NCI-H2029 treated with DMSO at 0.1 percent for 48 hours (cell line): ENCODE measurements around the gene LYZL2.
"Not testable (repeated sequence)": the region's sequence is repeated elsewhere in the genome, so short reads cannot be mapped to it uniquely, and the experiment has no call there.

Experiments used
- DNase-seq: peaks from one replicate; lab custom pipeline; 2025; lab: John Stamatoyannopoulos, UW

Gene LYZL2

DNA sequence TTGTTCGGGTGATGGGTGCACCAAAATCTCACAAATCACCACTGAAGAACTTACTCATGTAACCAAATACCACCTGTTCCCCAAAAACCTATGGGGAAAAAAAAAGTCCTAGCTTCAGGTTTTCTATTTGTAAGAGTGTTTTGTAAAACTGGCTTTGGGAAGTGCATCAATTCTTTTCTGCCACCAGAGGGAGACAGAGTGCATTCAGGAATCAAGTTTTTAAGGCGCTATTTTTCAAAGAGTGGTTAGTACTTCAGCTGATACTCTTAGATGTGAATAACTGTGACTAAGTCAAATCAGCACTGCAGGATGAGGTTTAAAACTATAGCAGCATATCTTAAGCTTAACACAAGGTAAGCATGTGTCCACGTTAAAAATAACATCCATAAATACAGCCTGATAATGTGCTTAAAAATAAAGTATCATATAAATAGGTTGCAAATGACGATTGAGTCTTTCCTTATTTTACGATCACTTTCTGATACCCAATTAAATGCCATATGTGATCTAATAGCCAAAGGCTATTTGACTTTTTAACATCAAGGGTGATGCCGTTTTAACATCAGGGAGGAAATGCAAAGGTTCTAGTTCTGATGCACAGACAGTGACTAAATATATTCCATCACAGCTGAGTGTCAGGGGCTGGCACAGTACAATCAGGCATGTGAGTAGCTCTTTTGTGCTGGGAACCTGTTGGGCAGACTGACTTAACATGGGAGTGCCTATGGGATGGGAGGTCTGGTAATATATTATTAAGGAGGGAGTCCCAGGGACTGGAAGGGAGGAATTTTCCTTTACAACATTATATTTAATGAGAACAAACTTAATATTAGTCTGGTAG lies 10.6 kb upstream of the LYZL2 start:
- peak; percentile 12 for DNase-seq

GRCh38 chr10:30637881-30638467 lies 8.4 kb upstream of the LYZL2 start:
- no peak for DNase-seq

DNA sequence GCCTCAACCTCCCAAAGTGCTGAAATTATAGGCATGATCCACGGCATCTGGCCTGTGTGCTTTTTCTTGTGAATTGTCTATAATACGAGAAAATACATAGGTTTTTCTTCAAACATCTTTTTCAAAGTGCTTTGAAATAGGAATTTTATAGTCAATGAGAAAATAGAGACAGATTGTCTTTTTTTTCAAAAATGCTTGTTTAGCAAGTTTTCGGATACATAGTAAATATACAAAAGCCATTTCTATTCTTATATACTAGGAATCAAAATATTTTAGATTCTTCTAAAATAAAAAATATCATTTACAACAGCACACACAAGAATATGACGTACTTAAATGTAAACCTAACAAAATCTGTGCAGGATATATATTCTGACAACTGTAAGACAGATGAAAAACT lies 1.6 kb upstream of the LYZL2 start:
- no peak for DNase-seq

DNA sequence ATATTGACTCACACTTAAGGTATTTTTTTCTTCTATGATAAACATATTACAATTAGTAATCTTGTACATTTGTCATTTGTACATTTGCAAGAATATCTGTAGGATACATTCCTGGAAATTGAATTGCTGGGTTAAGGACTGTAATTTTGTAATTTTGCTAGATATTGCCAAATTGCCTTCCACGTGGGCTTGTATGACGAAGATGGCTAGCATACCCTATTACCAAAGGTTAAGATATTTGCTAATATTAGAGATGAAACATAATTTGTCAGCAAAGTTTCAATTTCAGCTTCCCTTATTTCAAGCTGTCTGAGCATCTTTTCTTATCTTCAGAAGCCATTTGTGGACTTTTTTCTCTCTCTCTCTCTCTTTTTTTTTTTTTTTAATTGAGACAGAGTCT lies 1.0 kb upstream of the LYZL2 start:
- DNase-seq, result no peak

GRCh38 chr10:30628576-30628975 lies 977 bp downstream of the LYZL2 start:
- DNase-seq, result not testable (repeated sequence)

GRCh38 chr10:30626837-30627236 lies 2.7 kb downstream of the LYZL2 start:
- not testable (repeated sequence) for DNase-seq

DNA sequence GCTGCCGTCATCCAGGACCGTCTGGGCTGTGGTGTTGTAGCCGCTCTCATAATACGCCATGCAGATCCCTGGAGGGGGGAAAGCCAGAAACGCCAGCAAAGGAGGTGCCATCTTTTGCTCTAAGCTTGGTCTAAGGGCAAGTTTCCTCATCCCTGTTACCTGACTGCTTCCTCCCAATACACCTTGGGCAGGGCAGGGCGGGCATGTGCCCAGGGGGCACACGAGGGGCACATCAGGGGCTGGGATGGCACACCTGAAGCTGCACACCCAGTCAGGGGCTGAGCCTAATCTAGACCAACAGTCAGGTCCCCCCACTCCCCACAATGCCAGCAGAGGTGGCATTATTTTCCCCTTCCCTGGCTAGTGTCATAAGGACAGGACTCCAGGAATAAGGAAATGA lies 3.4 kb downstream of the LYZL2 start:
- not testable (repeated sequence) for DNase-seq

DNA sequence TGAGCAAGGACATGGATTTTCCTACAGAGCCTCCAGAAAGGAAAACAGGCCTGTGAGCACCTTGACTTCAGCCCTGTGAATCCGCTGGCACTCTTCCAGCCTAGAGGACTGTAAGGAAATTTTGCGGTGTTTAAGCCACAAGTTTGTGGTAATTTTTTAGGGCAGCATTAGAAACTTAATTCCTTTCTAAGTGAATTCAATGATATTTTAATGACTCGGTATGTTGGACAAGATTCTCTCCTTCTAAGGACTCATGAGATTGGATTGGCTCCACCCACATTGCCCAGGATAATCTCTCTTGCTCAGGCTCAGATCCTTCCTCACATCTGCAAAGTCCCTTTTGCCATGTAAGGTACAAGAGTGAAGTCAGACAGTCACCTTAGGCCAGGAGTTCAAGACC lies 4.5 kb downstream of the LYZL2 start:
- no peak for DNase-seq

DNA sequence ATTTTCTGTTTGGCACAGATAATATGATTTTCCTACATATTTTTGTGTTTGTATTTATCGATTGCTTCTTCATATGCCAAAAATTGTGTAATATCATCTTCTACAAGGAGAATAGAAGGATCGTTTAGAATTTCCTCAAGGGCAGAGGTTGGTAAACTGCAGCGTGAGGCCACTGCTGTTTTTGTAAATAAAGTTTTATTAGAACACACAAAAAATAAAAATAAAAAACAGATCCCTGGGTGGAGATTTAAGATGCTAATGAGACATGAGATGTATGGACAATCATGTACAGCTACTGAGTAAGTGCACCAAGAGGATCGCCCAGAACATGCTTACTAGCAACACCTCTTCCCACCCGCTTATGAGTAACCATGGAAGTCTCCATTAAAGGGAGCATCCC lies 9.6 kb downstream of the LYZL2 start:
- DNase-seq, result no peak

GRCh38 chr10:30617070-30617469 lies 12.5 kb downstream of the LYZL2 start:
- no peak for DNase-seq

DNA sequence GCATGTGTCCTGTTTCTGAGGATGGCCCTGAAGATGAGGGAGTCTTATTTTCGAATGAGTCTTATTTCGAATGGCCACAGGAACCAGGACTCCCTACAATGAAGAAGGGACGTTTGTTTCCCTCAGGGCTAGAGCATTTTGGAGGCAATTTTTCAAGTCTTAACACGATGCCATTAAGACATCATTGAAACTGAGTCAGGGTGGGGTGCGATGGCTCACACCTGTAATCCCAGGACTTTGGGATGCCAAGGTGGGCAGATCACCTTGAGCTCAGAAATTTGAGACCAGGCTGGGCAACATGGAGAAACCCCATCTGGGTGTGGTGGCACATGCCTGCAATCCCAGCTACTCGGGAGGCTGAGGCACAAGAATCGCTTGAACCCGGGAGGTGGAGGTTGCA lies 18.5 kb downstream of the LYZL2 start:
- DNase-seq, result not testable (repeated sequence)

- no peak for DNase-seq
Observed at GRCh38 chr10:30607814-30608213, 21.7 kb downstream of the LYZL2 start.

DNA sequence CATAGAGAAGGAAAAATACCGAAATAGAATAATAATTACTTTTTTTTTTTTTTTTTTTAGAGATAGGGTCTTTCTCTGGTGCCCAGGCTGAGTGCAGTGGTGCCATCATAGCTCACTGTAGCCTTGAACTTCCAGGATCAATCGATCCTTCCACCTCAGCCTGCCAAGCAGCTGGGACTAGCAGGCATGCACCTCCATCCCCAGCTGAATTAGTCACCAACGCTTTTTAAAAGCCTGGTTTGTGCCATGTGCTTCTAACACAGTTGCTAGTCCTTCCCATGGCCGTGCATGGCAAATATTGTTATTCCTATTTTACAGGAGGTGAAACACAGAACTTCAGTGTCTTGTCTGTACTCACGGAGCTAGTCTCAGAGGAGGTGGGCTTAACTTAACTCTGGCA lies 23.2 kb downstream of the LYZL2 start:
- DNase-seq, result no peak

DNA sequence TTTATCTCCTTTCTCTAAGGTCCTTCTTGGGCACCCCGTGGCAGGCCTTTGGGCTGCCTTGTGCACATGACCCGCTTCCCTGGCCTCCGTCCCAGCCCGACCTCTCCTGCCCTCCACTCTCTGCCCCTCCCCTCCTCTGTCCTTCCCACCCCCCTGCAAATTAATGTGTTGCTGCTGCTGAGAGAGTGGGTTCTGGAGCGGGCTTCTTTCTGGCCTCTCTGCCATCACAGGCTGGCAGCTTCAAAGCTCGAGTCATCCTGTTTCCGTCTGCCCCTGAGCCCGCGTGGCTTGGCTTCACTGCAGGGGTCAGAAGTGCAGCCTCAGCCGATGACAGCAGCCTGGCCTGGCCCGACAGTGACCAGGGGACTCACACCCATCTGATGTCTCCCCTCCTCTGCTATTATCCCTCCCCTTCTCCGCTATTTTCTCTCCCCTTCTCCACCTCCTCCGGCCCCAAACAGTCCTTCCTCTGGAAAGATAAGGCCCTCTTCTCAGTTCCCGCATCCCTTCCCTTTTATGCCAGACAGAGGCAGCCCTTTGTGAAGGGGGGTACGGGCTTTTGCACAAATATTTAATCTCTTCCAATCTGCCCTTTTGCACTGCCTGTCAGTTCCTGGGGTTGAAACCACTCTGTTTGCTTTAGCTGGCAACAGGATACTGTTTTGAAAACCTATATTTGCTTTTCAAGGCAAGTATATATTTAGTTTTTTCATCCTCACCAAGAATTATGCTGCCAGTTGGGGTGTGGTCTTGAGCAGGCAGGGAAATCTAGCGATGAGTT lies 24.0 kb downstream of the LYZL2 start:
- not testable (repeated sequence) for DNase-seq

- DNase-seq, result no peak
Observed at GRCh38 chr10:30603589-30603988, 26.0 kb downstream of the LYZL2 start.

DNA sequence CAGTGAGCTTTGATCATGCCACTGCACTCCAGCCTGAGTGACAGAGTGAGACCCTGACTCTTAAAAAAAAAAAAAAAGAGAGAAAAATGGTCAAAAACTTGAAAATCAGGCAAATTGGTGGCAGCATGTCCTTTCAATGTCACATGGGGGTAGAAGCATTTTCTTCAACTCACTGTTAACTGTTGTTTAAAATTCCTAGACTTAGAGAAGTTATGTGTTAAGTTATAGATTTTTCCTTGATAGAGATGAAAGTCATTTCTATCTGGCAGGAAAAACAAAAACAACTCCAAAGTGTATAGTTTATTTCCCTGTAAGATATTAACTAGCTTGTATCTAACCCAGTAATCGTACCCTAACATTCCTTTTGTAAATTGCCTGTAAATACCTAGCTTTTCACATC lies 26.8 kb downstream of the LYZL2 start:
- DNase-seq, result no peak

- DNase-seq, result no peak
Observed at GRCh38 chr10:30600005-30600404, 29.5 kb downstream of the LYZL2 start.

- DNase-seq, result no peak
Observed at GRCh38 chr10:30598105-30598776, 31.3 kb downstream of the LYZL2 start.

DNA sequence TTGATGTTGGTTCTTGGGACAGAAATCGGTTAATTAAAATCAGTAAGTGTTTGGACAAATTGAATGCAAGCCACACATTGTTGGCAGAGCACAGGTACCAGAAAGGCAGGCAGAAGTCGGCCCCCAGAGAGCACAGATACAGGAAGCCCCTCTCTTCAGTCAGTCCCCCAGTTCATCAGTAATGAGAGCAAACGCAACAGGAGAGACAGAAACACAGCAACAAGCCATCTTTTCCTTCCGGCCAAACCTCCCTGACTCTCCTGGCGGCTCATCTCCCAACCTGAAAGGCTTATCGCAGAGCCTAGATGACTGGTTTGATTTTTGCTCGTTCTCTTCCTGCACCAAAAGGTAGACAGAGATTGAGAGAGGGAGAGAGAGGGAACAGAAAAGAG lies 32.1 kb downstream of the LYZL2 start:
- not testable (repeated sequence) for DNase-seq

GRCh38 chr10:30596493-30597432 lies 32.8 kb downstream of the LYZL2 start:
- DNase-seq, result not testable (repeated sequence)

DNA sequence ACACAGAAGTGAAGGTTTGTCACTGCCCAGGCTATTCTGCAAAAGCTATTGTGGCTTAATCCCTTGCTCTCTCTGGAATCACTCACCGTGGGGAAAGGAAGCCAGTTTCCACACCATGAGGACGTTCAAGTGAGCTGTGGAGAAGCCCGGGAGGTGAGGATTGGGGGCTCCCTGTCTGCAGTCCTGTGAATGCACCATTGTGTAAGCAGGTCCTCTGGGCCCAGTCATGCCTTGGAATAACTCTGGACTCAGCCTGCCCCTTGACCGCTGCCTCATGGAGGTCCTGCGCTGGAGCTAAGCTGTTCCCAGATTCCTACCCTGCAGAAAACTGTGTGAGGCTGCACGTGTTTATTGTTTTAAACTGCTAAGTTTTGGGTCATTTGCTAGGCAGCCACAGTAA lies 33.5 kb downstream of the LYZL2 start:
- DNase-seq, result no peak
